GM19239 (cell line): ENCODE results near the gene PTDSS2.
A peak's percentile ranks its signal among the peaks of the same experiment; 100 is the strongest.
"Not testable (repeated sequence)": the region's sequence is repeated elsewhere in the genome, so short reads cannot be mapped to it uniquely, and the experiment has no call there.

Source experiments
- DNase-seq: peaks from one replicate; pipeline ENCODE4 v3.0.0; 2011; ENCODE audit warnings: low spot score; ENCODE audit not compliant: insufficient read length
- FAIRE-seq: peaks from 2 replicates; lab custom pipeline; 2011; peaks lifted over from hg19 to GRCh38; lab: Jason Lieb, UNC

Gene PTDSS2

GRCh38 chr11:449889-450808 is at the start of gene PTDSS2:
Gene PTDSS2 (plus strand): TSS chr11:450279. CDS start chr11:450456, 177 bp downstream.
- peak; percentile 100 for FAIRE-seq

GRCh38 chr11:401196-401595 is 48.9 kb upstream of the PTDSS2 start:
- not testable (repeated sequence) for DNase-seq, FAIRE-seq

More at GRCh38 chr11:449889-450808, at the start of gene PTDSS2:
- peak; percentile 93 for DNase-seq

GRCh38 chr11:403021-403760 is 46.9 kb upstream of the PTDSS2 start:
- no peak for FAIRE-seq
- DNase-seq, result no peak

GRCh38 chr11:403761-404431 is 46.2 kb upstream of the PTDSS2 start:
- DNase-seq (no peak), FAIRE-seq (no peak)

- no peak for DNase-seq
- FAIRE-seq, result no peak
Observed at GRCh38 chr11:404551-405264, 45.4 kb upstream of the PTDSS2 start.

GRCh38 chr11:405323-405953 is 44.6 kb upstream of the PTDSS2 start:
- DNase-seq (no peak), FAIRE-seq (no peak)

- FAIRE-seq, result no peak
Observed at GRCh38 chr11:405954-406795, 43.9 kb upstream of the PTDSS2 start.

GRCh38 chr11:406796-407650 is 43.1 kb upstream of the PTDSS2 start:
- peak; percentile 100 for DNase-seq
- peak; percentile 89 for FAIRE-seq

More at GRCh38 chr11:405954-406795, 43.9 kb upstream of the PTDSS2 start:
- DNase-seq, result no peak

GRCh38 chr11:407651-408123 is 42.4 kb upstream of the PTDSS2 start:
- DNase-seq (no peak), FAIRE-seq (no peak)

GRCh38 chr11:408154-409007 is 41.7 kb upstream of the PTDSS2 start:
- FAIRE-seq (no peak), DNase-seq (no peak)

- no peak for FAIRE-seq
Observed at GRCh38 chr11:409008-409599, 41.0 kb upstream of the PTDSS2 start.

GRCh38 chr11:409600-410483 is 40.2 kb upstream of the PTDSS2 start:
- no peak for DNase-seq

More at GRCh38 chr11:409008-409599, 41.0 kb upstream of the PTDSS2 start:
- DNase-seq, result no peak

GRCh38 chr11:410711-411110 is 39.4 kb upstream of the PTDSS2 start:
- not testable (repeated sequence) for FAIRE-seq, DNase-seq

More at GRCh38 chr11:409600-410483, 40.2 kb upstream of the PTDSS2 start:
- no peak for FAIRE-seq

GRCh38 chr11:411520-411919 is 38.6 kb upstream of the PTDSS2 start:
- not testable (repeated sequence) for FAIRE-seq, DNase-seq

- no peak for FAIRE-seq
- DNase-seq, result no peak
Observed at GRCh38 chr11:412641-413119, 37.4 kb upstream of the PTDSS2 start.
